Astrocyte of the cerebellum (primary cell): Measurements from ENCODE around the gene CCDC7.
A peak's percentile ranks its signal among the peaks of the same experiment; 100 is the strongest.

Source experiments
- DNase-seq: peaks from one replicate; pipeline ENCODE4 v3.0.0-alpha.2; 2011; ENCODE audit warnings: low read depth
- H3K4me3 ChIP-seq: 2 replicates; pipeline ENCODE4 v1.5.1; 2011; ENCODE audit warnings: mild to moderate bottlenecking, low read depth, low read length, moderate library complexity
- in situ Hi-C: cut with HindIII; loops from 2 replicates; pipeline ENCODE4 v1.10.0; 2017; ENCODE audit warnings: low sequenced_read_pairs
- TF ChIP-seq, protein P1 (sequence below): IDR thresholded peaks from 2 replicates; pipeline ENCODE4 v1.5.1; 2012; ENCODE audit warnings: low read length, low read depth, moderate library complexity, mild to moderate bottlenecking; ENCODE audit errors: missing control alignments

The CCDC7 gene

GRCh38 chr10:32437334-32437733, 8.6 kb upstream of the CCDC7 start:
- no peak overlapping the region for H3K4me3 ChIP-seq
- in situ Hi-C loops = no loop called here
- TF ChIP-seq, protein P1, sequence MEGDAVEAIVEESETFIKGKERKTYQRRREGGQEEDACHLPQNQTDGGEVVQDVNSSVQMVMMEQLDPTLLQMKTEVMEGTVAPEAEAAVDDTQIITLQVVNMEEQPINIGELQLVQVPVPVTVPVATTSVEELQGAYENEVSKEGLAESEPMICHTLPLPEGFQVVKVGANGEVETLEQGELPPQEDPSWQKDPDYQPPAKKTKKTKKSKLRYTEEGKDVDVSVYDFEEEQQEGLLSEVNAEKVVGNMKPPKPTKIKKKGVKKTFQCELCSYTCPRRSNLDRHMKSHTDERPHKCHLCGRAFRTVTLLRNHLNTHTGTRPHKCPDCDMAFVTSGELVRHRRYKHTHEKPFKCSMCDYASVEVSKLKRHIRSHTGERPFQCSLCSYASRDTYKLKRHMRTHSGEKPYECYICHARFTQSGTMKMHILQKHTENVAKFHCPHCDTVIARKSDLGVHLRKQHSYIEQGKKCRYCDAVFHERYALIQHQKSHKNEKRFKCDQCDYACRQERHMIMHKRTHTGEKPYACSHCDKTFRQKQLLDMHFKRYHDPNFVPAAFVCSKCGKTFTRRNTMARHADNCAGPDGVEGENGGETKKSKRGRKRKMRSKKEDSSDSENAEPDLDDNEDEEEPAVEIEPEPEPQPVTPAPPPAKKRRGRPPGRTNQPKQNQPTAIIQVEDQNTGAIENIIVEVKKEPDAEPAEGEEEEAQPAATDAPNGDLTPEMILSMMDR = no peak
- DNase-seq = no peak

DNA sequence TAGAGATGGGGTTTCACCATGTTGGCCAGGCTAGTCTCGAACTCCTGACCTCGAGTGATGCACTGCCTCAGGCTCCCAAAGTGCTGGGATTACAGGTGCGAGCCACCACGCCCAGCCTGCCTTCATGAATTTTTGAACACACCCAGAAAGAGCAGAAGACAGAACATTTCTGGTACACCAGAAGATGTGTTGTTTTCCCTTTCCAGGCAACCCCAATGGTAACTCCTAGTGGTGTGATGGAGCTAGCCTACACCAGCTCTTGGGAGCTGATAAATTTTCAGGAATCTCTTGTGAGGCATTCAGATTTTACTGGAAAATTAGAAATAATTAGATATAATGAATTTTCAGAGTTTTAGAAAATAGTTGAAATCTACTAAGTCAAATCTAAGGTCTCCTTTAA, 904 bp upstream of the CCDC7 start:
- H3K4me3 ChIP-seq = no peak overlapping the region
- TF ChIP-seq, protein P1 = no peak

DNA sequence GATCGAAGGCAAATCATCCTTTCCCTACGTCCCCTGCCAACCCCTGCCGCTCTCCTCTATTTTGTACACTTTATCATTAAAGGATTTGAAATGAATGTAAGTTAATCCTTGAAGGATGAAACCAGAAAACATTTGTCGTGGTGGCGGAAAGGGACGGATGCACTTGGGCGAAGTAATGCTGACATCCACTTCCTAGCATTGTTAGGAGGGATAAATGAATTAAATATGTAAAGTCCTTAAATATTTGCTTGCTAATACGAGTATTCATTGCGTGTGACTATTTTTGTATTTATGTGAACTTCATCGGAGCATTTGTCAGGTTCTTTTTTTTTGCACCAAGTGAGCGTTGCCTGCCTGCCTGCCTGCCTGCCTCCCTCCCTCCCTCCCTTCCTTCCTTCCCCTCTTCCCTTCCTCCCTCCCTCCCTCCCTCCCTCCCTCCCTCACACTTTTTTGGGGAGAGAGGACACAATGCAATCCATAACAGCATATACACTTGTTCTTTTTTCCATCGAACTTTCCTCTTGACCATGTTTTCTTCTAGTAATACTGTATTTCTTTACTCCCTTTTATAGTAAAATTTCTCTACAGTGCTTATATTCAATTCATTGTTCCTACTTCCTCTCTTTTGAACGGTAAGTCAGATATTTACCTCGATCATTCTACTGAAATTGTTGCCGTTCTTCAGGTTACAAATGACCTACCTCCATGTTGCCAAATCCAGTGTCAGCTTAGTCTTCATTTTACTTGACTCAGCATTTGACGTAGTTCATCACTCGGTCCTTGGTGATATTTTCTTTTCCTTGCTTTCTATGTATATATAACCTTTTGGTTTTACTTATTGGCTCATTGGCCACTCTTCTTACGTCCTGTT, 831 bp downstream of the CCDC7 start:
- no peak for DNase-seq
- TF ChIP-seq, protein P1 = no peak
- in situ Hi-C loops = no loop called here
- peak overlapping the region; percentile 69 for H3K4me3 ChIP-seq

More for the DNA sequence above, 904 bp upstream of the CCDC7 start:
- DNase-seq = no peak
- in situ Hi-C loops = no loop called here

GRCh38 chr10:32454148-32454547, 8.2 kb downstream of the CCDC7 start:
- DNase-seq = no peak
- H3K4me3 ChIP-seq = no peak overlapping the region
- TF ChIP-seq, protein P1 = no peak
- in situ Hi-C loops = no loop called here

GRCh38 chr10:32459051-32459698, 13.2 kb downstream of the CCDC7 start:
- in situ Hi-C loops = no loop called here
- H3K4me3 ChIP-seq = no peak overlapping the region
- no peak for DNase-seq
- TF ChIP-seq, protein P1 = no peak

GRCh38 chr10:32461203-32461602, 15.3 kb downstream of the CCDC7 start:
- in situ Hi-C loops = no loop called here
- H3K4me3 ChIP-seq = no peak overlapping the region
- TF ChIP-seq, protein P1 = no peak
- no peak for DNase-seq
